Activated CD4-positive, alpha-beta memory T cell treated with anti-CD3 and anti-CD28 coated beads for 36 hours (primary cell): Measurements from ENCODE around the gene NCS1. TPM values are rescaled to one million over a fixed set of nuclear protein-coding genes. Genes with fewer than 3 reads are reported as not detected.

Experiments
- CTCF ChIA-PET: fragments of 350-600 bp; sonication (Branson Sonifier 250); formaldehyde crosslinking; loops from one replicate; lab custom pipeline; 2021; ENCODE audit warnings: antibody characterized with exemption, inconsistent platforms; lab: Charles Lee
- POLR2A ChIA-PET: fragments of 350-600 bp; sonication (Branson Sonifier 250); formaldehyde crosslinking; loops from one replicate; lab custom pipeline; 2021; ENCODE audit warnings: antibody characterized with exemption; lab: Charles Lee
- DNase-seq: peaks from one replicate; pipeline ENCODE4 v3.0.0-alpha.2; 2020
- H3K27ac Mint-ChIP-seq: one replicate; pipeline ENCODE4 v1.8.0; 2021; ENCODE audit warnings: mixed read lengths
- H3K27me3 Mint-ChIP-seq: one replicate; pipeline ENCODE4 v1.8.0; 2021; ENCODE audit warnings: mixed read lengths
- H3K36me3 Mint-ChIP-seq: one replicate; pipeline ENCODE4 v1.8.0; 2021; ENCODE audit warnings: mixed read lengths
- H3K4me1 Mint-ChIP-seq: one replicate; pipeline ENCODE4 v1.8.0; 2021; ENCODE audit warnings: low read depth, mixed read lengths
- H3K4me3 Mint-ChIP-seq: one replicate; pipeline ENCODE4 v1.8.0; 2021; ENCODE audit warnings: mild to moderate bottlenecking, mixed read lengths
- H3K9me3 Mint-ChIP-seq: one replicate; pipeline ENCODE4 v1.8.0; 2021; ENCODE audit warnings: mixed read lengths
- intact Hi-C: fragments of 100-400 bp; cut with micrococcal nuclease; formaldehyde crosslinking; loops from one replicate; pipeline ENCODE4 v1.15.1; 2023
- total RNA-seq, 2 experiments: library from RNA; stranded (reverse); gene quantifications; one replicate each; pipeline ENCODE4 v1.2.3, GENCODE V29; 2021

The NCS1 gene
- total RNA-seq, 2 experiments from 2014 or later = 26.8 to 29.1 TPM

DNA sequence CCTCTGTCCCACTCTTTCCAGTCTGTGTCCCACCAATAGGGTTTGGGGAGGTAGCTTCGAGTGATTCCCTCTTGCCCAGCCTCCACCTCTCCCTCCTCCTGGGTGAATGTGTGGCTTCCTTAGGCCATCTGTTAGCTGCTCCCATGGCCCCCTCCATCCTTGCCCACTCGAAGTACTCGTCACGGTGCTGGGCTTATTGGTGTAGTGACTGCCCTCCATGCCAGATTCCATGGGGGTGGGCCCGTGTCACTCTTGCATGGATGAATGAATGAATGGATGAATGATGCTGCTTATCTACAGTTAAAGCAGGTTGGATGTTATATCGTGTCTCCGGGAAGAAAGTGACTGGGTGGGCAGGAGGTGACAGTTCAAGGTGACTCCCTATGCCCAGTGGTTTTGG, 112.5 kb downstream of the NCS1 start:
- intact Hi-C loops = no loop called here

DNA sequence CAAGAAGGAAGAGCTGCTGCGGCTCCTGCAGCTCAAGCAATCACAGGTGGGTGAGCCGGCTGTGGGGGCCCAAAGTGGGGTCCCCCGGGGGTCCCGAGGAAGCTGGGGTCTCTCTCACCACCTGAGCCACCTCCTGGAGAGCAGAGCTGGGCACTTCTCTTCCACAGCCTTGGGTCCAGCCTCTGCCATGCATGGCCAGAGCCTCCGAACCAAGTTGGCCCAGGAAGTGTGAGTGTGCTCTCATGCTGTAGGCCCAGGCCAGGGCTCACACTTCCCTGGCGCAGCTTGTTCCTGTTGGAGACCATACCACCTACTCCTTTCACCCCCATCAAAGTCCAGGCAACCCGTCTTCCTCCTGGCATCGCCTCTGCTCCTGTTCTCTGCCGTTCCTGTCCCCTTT, 113.1 kb downstream of the NCS1 start:
- Mint-ChIP-seq H3K27ac (no peak overlapping the region), H3K9me3 (no peaks in the 10 kb centered on the region), H3K4me1 (no peaks in the 10 kb centered on the region), H3K27me3 (peaks cover 36% of the 10 kb centered on the region), H3K36me3 (no peaks in the 10 kb centered on the region), H3K4me3 (no peak overlapping the region)
- intact Hi-C loops = no loop called here
- POLR2A ChIA-PET = interaction anchor here (0.9 kb wide), 1 partner anchor 61 kb away, joined by 3 read pairs; no protein-coding TSS in a partner anchor
- DNase-seq = no peak
- CTCF ChIA-PET = no interaction called here

More for the DNA sequence above, 112.5 kb downstream of the NCS1 start:
- Mint-ChIP-seq H3K4me1 (no peaks in the 10 kb centered on the region), H3K4me3 (no peak overlapping the region), H3K27me3 (peaks cover 33% of the 10 kb centered on the region), H3K9me3 (no peaks in the 10 kb centered on the region), H3K27ac (no peak overlapping the region), H3K36me3 (no peaks in the 10 kb centered on the region)
- no peak for DNase-seq
- ChIA-PET CTCF (no interaction called here), POLR2A (interaction anchor here (0.9 kb wide), 1 partner anchor 61 kb away, joined by 3 read pairs; no protein-coding TSS in a partner anchor)

DNA sequence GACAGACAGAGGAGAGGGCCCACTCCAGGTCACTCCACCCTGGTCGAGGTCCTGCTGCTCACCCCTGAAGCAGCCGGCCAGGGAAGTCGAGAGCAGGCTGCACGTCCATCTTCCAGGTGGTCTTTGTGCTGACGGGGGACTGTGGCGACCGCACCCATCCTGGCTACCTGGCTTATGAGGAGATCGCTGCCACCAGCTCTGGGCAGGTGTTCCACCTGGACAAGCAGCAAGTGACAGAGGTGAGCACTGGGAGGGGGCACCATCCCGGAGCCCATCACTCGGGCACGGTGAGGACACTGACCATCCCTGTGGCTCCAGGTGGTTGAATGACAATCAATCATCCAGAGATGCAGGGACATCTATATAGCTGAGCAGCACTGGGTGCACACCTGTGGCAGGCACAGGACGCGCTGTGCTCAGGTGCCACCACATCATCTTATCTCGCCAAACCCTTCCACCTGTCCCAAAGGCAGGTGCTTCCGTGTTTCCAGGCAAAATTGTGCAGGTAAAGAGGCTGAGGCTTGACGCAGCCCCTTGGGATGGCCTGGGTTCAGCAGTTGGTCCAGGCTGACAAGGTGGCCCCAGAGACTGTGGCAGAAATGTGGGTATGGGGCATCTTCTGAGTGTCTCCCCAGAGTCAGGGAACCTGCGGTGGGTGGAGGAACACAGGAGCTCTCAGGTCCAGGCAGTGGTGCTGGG, 114.0 kb downstream of the NCS1 start:
- H3K27ac Mint-ChIP-seq = no peak overlapping the region
- H3K36me3 Mint-ChIP-seq = no peaks in the 10 kb centered on the region
- H3K4me1 Mint-ChIP-seq = no peaks in the 10 kb centered on the region
- intact Hi-C loops = no loop called here
- H3K9me3 Mint-ChIP-seq = no peaks in the 10 kb centered on the region
- CTCF ChIA-PET = no interaction called here
- no peak overlapping the region for H3K4me3 Mint-ChIP-seq
- peaks cover 33% of the 10 kb centered on the region for H3K27me3 Mint-ChIP-seq
- DNase-seq = no peak
- POLR2A ChIA-PET = no interaction called here

Other genes starting within 250 kb of the NCS1 start
- 100 to 1,000 TPM; 215 to 228 TPM for gene FNBP1, start 129.2 kb upstream of the NCS1 start, total RNA-seq
- gene GPR107, start 118.5 kb upstream of the NCS1 start, total RNA-seq = 10 to 100 TPM; 20.7 to 22.8 TPM
- gene HMCN2, start 93.4 kb downstream of the NCS1 start, total RNA-seq = not detected